Suppressor macrophage treated with lipopolysaccharide for 4 hours (primary cell): ENCODE data around the gene PABPC1L2A.
"Not testable (repeated sequence)": the region's sequence is repeated elsewhere in the genome, so short reads cannot be mapped to it uniquely, and the experiment has no call there.

Experiments used
- DNase-seq: peaks from one replicate; pipeline ENCODE4 v3.0.0-alpha.2; 2020

PABPC1L2A gene

DNA sequence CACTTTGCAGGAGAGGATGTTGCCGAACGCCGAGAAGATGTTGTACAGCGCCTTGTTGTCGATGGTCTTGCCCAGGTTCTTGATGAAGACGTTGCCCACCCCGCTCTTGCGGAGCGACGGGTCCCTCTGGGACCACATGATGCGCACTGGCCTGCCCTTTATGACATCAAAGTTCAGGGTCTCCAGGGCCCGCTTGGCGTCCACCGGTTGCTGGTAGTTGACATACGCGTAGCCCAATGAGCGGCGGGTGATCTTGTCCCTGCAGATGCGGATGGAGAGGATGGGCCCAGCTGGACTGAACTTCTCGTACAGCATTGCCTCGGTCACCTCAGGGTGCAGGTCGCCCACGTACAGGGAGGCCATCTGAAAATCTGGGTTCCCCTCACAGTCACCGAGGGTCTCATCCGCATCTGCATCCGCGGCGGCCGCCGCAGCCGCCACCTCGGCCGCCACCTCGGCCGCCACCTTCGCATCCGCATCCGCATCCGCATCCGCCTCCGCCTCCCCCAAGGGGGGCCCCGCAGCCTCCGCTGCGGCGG lies at the start of gene PABPC1L2A:
TSS of gene PABPC1L2A (minus strand) at position 489 of the 539 bp plus-strand sequence. CDS start at position 363, 126 bp downstream.
- not testable (repeated sequence) for DNase-seq

DNA sequence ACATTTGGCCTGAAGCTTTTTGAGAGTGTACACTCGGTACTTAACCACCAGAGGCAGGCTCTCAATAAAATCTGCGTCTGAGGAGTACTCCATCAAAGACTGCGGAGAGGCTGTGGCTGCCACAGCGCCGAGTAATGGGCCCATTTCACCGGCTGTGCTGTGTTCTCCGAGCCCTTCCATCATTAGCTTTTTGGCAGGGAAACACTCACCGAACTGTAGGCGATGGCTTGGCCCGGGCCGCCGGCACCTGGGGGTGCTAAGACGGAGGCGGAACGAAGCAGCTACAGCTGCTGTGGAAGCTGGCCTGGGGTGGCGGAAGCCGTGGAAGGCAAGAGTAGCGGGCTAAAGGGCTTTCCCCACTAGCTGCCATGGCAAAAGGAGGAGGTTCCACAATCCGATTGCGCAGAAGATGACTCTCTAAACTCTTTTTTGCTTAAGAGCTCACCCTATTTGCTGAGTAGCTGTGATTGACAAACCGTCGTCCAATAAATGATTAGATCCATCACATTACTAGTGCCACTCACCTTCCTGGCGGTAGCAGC lies 48.5 kb upstream of the PABPC1L2A start:
- DNase-seq, result no peak

DNA sequence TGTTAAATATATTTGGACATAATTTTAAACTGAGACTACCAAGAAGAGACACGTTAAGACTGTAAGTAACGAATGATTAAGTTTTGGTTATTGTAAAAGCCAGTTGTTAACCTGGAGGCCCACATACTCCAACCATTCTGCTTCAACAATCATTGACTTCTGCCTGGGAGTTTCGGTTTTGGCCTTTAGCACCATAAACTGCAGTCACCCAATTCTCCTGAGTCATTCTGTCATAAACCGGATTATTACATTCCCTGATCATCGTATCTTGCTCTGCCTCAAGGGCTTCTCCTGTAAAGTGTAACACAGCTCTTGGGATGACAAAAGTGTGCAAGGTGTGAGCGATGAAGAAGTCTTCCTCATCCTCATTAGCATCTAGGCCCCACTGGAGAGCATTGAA lies 46.9 kb upstream of the PABPC1L2A start:
- no peak for DNase-seq

DNA sequence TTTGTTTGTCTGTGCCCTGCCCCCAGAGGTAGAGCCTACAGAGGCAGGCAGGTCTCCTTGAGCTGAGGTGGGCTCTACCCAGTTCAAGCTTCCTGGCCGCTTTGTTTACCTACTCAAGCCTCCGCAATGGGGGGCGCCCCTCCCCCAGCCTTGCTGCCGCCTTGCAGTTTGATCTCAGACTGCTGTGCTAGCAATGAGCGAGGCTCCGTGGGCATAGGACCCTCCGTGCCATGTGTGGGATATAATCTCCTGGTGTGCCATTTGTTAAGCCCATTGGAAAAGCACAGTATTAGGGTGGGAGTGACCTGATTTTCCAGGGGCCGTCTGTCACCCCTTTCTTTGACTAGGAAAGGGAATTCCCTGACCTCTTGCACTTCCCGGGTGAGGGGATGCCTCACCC lies 20.2 kb upstream of the PABPC1L2A start:
- DNase-seq, result not testable (repeated sequence)

DNA sequence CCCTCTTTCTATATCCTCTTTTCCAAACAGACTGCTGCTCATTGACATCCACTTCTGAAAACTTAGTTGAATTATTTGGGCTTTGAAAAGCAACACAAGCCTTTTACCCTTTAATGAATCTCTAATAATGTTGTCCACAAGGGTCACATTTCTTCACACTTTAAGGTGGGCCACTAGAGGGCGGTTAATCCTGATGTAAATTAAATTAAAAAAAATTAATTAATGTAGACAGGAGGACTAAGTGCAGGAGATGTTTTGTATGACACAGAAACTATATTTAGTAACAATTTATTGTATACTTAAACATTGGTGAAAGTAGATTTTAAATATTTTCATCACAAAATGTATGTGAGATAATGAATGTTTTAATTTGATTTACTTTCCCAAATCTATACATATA lies 7.5 kb upstream of the PABPC1L2A start:
- not testable (repeated sequence) for DNase-seq

DNA sequence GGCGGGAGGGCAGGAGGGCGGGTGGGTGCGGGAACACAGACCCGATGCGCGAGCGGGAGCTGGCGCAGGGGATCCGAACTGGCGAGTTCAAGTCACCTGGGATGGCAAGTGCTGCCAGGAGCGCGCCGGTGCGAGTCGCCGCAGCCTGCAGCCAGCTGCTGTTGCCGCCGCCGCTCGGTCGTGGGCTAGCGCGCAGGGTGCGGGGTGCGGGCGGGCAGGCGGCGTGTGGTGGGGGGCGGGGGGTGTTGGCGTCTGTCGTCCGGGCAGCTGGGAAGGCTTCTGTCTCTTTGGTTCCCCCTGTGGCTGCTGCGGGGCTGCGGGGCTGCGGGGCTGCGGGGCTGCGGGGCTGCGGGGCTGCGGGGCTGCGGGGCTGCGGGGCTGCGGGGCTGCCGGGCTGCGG lies 572 bp upstream of the PABPC1L2A start:
- DNase-seq, result not testable (repeated sequence)

DNA sequence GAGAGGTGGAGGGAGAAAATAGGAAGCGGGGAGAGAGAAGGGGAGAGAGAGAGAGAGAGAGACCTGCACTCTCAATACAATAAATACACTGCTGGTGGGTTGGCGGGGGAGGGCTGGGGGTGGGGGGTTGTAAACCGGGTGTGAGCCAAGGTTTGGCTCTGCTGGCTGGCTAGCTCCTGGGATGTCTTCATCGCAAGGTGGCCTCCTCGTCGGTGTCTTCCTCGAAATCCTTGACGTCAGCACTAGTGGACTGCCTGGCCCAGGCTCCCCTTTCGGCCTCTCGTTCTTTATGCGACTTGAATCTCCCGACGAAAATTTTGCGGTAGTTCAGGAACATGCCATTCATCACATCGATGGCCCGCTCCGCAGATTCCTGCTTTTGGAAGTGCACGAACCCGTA lies 715 bp downstream of the PABPC1L2A start:
- DNase-seq, result not testable (repeated sequence)

DNA sequence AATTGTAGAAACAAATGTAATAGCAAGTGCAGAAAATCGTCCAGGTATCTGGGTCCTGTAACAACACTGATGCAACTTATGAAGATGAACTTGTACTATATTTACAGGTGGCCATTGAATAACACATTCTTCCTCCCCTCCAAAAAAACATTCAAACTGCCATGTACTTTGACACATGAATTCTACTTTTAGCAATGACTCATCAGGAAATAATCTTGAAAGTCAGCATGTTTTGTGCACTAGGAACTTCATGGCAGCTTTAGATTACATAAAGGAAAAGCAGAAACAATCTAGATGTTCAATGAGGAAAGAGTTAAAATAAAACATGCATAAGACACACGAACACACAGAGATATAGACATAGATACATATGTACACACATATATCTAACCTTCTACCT lies 2.5 kb downstream of the PABPC1L2A start:
- no peak for DNase-seq

DNA sequence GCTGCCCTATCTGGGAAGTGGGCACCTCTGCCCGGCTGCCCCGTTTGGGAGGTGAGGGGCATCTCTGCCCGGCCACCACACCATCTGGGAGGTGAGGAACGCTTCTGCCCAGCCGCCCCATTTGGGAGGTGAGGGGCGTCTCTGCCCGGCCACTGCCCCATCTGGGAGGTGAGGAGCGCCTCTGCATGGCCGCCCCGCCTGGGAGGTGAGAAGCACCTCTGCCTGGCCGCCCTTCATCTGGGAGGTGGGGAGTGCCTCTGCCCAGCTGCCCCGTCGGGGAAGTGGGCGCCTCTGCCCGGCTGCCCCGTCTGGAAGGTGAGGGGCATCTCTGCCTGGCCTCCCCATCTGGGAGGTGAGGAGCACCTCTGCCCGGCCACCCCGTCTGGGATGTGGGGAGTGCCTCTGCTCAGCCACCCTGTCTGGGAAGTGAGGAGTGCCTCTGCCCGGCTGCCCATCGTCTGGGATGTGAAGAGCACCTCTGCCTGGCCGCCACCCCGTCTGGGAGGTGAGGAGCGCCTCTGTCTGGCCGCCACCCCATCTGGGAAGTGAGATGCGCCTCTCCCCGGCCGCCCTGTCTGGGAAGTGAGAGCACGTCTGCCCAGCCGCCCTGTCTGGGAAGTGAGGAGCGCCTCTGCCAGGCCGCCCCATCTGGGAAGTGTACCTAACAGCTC lies 9.8 kb downstream of the PABPC1L2A start:
- no peak for DNase-seq

DNA sequence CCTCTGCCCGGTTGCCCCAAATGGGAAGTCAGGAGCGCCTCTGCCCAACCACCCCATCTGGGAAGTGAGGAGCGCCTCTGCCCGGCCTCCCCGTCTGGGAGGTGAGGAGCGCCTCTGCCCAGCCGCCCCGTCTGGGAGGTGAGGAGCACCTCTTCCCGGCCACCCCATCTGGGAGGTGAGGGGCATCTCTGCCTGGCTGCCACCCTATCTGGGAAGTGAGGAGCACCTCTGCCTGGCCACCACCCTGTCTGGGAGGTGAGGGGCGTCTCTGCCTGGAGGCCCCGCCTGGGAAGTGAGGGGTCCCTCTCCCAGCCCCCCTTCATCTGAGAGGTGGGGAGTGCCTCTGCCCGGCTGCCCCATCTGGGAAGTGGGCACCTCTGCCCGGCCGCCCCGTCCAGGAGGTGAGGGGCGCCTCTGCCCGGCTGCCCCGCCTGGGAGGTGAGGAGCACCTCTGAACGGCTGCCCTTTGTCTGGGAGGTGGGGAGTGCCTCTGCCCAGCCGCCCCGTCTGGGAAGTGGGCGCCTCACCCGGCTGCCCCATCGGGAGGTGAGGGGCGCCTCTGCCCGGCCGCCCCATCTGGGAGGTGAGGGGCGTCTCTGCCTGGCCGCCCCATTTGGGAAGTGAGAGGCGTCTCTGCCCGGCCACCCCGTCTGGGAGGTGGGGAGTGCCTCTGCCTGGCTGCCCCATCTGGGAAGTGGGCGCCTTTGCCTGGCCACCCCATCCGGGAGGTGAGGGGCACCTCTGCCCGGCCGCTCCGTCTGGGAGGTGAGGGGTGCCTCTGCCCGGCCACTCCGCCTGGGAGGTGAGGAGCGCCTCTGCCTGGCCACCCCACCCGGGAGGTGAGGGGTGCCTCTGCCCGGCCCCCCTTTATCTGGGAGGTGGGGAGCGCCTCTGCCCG lies 10.6 kb downstream of the PABPC1L2A start:
- DNase-seq, result no peak

DNA sequence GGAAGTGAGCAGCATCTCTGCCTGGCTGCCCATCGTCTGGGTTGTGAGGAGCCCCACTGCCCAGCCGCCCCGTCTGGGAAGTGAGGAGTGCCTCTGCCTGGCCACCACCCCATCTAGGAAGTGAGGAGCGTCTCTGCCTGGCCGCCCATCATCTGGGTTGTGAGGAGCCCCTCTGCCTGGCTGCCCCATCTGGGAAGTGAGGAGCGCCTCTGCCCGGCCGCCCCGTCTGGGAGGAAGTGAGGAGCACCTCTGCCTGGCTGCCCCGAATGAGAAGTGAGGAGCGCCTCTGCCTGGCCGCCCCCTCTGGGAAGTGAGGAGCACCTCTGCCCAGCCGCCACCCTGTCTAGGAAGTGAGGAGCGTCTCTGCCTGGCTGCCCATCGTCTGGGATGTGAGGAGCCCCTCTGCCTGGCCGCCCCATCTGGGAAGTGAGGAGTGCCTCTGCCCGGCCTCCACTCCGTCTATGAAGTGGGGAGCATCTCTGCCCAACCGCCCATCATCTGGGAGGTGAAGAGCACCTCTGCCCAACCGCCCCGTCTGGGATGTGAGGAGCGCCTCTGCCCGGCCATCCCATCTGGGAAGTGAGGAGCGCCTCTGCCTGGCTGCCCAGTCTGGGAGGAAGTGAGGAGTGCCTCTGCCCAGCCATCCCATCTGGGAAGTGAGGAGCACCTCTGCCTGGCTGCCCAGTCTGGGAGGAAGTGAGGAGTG lies 11.4 kb downstream of the PABPC1L2A start:
- not testable (repeated sequence) for DNase-seq

DNA sequence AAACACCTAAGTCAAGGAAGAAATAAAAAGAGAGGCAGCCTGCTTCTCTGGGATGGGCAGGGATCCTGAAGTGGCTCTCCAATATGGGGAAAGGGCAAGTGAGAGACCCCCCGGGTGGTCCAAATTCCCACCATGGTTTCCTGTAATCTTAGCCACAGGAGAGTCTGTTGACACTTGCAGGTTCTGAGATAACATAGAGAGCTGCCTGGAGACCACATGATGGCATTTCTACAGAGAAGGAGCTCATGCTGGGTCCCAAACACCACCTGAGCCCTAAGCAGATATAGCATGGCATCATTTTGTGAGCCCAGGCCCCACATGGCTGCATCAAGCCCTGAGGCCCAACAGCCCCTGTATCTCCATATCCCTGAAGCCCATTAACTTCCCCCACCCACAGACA lies 50.4 kb downstream of the PABPC1L2A start:
- no peak for DNase-seq
